Fibroblast of lung (primary cell): ENCODE results near the gene ADRM1. TPM values are rescaled to one million over a fixed set of nuclear protein-coding genes. Genes with fewer than 3 reads are reported as not detected.

Source experiments
- DNase-seq, 2 donors: peaks; one replicate each; pipeline versions ENCODE4 v3.0.0 to v3.0.0-alpha.2; 2010; ENCODE audit warnings: low read depth in 2 of 2
- H2AFZ ChIP-seq: 2 replicates; pipeline ENCODE4 v1.5.1; 2012; ENCODE audit warnings: low read length, control low read depth, inconsistent platforms
- H3K27ac ChIP-seq: 2 replicates; pipeline ENCODE4 v1.5.1; 2011; ENCODE audit warnings: low read length, control low read depth; ENCODE audit not compliant: insufficient read depth
- H3K27me3 ChIP-seq: 2 replicates; pipeline ENCODE4 v1.5.1; 2011; ENCODE audit warnings: mild to moderate bottlenecking, low read length; ENCODE audit not compliant: control insufficient read depth, insufficient read depth
- H3K36me3 ChIP-seq: 2 replicates; pipeline ENCODE4 v1.5.1; 2011; ENCODE audit warnings: low read length; ENCODE audit not compliant: control insufficient read depth, insufficient read depth
- H3K4me1 ChIP-seq: 2 replicates; pipeline ENCODE4 v1.5.1; 2011; ENCODE audit warnings: low read length; ENCODE audit not compliant: control insufficient read depth, insufficient read depth; ENCODE audit errors: extremely low read depth
- H3K4me2 ChIP-seq: 2 replicates; pipeline ENCODE4 v1.5.1; 2011; ENCODE audit warnings: low read length, control low read depth; ENCODE audit not compliant: insufficient read depth; ENCODE audit errors: extremely low read depth
- H3K4me3 ChIP-seq, 4 experiments: fragments of 200-600 bp in 1 of 4; sonication (generic) in 1 of 4; replicated peaks in 1 of 4; 2 replicates each; pipeline ENCODE4 v1.5.1; 2011 to 2016; ENCODE audit warnings: low read length in 4 of 4, low read depth in 3 of 4, mild to moderate bottlenecking in 3 of 4, control low read depth in 2 of 4, inconsistent platforms in 1 of 4, mixed read lengths in 1 of 4; ENCODE audit not compliant: insufficient read depth in 1 of 4; ENCODE audit errors: control extremely low read depth in 1 of 4
- H3K79me2 ChIP-seq: 2 replicates; pipeline ENCODE4 v1.5.1; 2012; ENCODE audit warnings: mild to moderate bottlenecking, low read length, inconsistent platforms; ENCODE audit not compliant: control insufficient read depth, insufficient read depth
- H3K9ac ChIP-seq: 2 replicates; pipeline ENCODE4 v1.5.1; 2011; ENCODE audit warnings: mild to moderate bottlenecking, low read length, control low read depth; ENCODE audit not compliant: insufficient read depth
- H3K9me3 ChIP-seq: 2 replicates; pipeline ENCODE4 v1.5.1; 2012; ENCODE audit warnings: low read depth, low read length; ENCODE audit not compliant: control insufficient read depth, insufficient read depth
- H4K20me1 ChIP-seq: 2 replicates; pipeline ENCODE4 v1.5.1; 2011; ENCODE audit warnings: low read length; ENCODE audit not compliant: control insufficient read depth, insufficient read depth; ENCODE audit errors: extremely low read depth
- CTCF ChIP-seq, 2 donors: IDR thresholded peaks in 1 of 2; conservative IDR thresholded peaks in 1 of 2; 1 replicate in 1 of 2; 2 replicates in 1 of 2; pipeline ENCODE4 v1.5.1; 2011 to 2012; ENCODE audit warnings: low read length in 2 of 2, control low read depth in 1 of 2, inconsistent platforms in 1 of 2, low read depth in 1 of 2, mild to moderate bottlenecking in 1 of 2
- EZH2 ChIP-seq: IDR thresholded peaks from 2 replicates; pipeline ENCODE4 v1.5.1; 2012; ENCODE audit warnings: low read length, control low read depth, mild to moderate bottlenecking; ENCODE audit errors: missing control alignments
- polyA plus RNA-seq, 2 donors: library from polyadenylated mRNA; depleted of rRNA in 1 of 2; stranded (reverse) in 1 of 2; unstranded in 1 of 2; fragments of >200 nt; gene quantifications; 2 replicates each; pipeline ENCODE4 v1.2.1, GENCODE V29; 2011 to 2012; ENCODE audit warnings: missing spikeins in 1 of 2
- total RNA-seq: library from RNA; depleted of rRNA; stranded (reverse); fragments of >200 nt; gene quantifications from 2 replicates; pipeline ENCODE4 v1.2.1, GENCODE V29; 2014

Gene ADRM1
- total and polyA plus RNA-seq, 2 donors (not counting 1 experiment from before 2014, with no cell fraction given): 41.2 to 71.3 TPM

- no peak for DNase-seq
- H3K9ac ChIP-seq: no peak overlapping the region
- H3K36me3 ChIP-seq: peaks cover 57% of the 10 kb centered on the region
- H3K79me2 ChIP-seq: peaks cover 6% of the 10 kb centered on the region
- TF ChIP-seq CTCF (conservative IDR thresholded peaks at IDR 0.05 in 1 of 2, IDR thresholded peaks at IDR 0.05 in 1 of 2; ENCODE audit: low read depth in 1 of 2, low read length in 2 of 2): no peak
- TF ChIP-seq EZH2: no peak
- H3K4me2 ChIP-seq: no peak overlapping the region
- no peak overlapping the region for H2AFZ ChIP-seq
- H3K27ac ChIP-seq: no peak overlapping the region
- H3K9me3 ChIP-seq: no peaks in the 10 kb centered on the region
- no peaks in the 10 kb centered on the region for H3K27me3 ChIP-seq
- no peaks in the 10 kb centered on the region for H4K20me1 ChIP-seq
- H3K4me3 ChIP-seq: no peak overlapping the region
- no peaks in the 10 kb centered on the region for H3K4me1 ChIP-seq
These were observed 8.4 kb downstream of the ADRM1 start for GRCh38 chr20:62311150-62311549.

DNA sequence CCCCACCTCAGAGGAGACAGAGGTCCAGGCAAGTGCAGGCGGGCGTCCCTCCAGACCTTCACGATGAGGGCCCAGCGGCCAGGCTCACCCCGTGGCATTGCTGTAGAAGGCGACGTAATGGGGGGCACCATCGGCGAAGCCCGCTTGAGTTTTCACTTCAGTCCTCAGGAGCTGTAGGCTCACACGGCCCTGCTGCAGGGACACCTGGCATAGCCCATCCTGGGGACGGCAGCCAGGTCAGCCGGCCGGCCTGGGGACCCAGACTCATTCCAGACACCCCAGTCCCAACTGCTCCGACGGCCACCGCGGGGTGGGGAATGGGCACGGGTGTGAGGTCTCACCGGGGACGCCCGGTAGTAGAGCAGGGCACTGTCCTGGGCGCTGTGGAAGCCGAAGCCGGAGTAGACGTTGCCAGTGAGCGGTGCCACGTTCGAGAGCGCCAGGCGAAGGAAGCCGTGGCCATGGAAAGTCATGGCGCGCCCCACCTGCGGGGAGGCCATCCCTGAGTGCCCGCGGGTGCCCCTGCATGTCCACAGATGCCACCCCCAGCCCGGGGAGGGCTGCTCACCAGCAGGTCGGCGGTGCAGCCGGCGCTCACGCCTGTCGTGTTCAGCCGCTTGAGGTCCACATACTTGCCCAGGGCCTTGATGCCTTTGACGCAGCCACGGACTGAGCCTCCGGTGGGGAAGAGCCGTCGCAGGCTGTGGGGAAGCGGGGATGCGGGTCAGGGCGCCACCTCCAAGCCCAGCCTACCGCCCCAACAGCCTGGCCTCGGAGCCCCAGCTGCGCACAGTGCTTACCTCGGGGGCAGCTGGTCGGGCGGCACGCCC is 9.2 kb downstream of the ADRM1 start:
- no peak overlapping the region for H3K4me2 ChIP-seq
- H3K27me3 ChIP-seq: no peaks in the 10 kb centered on the region
- peaks cover 59% of the 10 kb centered on the region for H3K36me3 ChIP-seq
- no peak overlapping the region for H3K9ac ChIP-seq
- H3K27ac ChIP-seq: no peak overlapping the region
- no peaks in the 10 kb centered on the region for H3K4me1 ChIP-seq
- DNase-seq: no peak
- H3K4me3 ChIP-seq: no peak overlapping the region
- TF ChIP-seq EZH2: no peak
- no peak for TF ChIP-seq CTCF (conservative IDR thresholded peaks at IDR 0.05 in 1 of 2, IDR thresholded peaks at IDR 0.05 in 1 of 2; ENCODE audit: low read depth in 1 of 2, low read length in 2 of 2)
- no peak overlapping the region for H2AFZ ChIP-seq
- H3K79me2 ChIP-seq: no peaks in the 10 kb centered on the region
- H4K20me1 ChIP-seq: no peaks in the 10 kb centered on the region
- H3K9me3 ChIP-seq: no peaks in the 10 kb centered on the region

DNA sequence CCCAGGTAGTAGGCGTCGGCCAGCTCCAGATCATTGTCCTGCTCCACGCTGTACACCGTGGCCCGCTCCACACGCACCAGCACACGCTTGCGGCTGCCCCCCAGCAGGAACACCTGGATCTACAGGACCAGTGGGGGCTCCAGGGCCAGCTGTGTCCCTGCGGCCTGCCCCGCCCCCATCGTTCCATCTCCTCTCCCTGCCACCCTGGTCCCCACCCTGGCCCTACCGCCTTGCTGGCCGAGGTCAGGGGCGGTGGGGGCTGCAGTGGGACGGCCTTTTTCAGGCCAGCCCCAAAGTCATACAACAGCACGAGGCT is 9.8 kb downstream of the ADRM1 start:
- Histone ChIP-seq H3K79me2 (no peaks in the 10 kb centered on the region), H2AFZ (no peak overlapping the region), H3K9me3 (no peaks in the 10 kb centered on the region), H3K27me3 (no peaks in the 10 kb centered on the region), H3K9ac (no peak overlapping the region), H3K27ac (no peak overlapping the region), H3K4me3 (no peak overlapping the region), H3K4me1 (no peaks in the 10 kb centered on the region), H3K36me3 (peaks cover 59% of the 10 kb centered on the region), H3K4me2 (no peak overlapping the region), H4K20me1 (no peaks in the 10 kb centered on the region)
- no peak for DNase-seq
- TF ChIP-seq CTCF (conservative IDR thresholded peaks at IDR 0.05 in 1 of 2, IDR thresholded peaks at IDR 0.05 in 1 of 2; ENCODE audit: low read depth in 1 of 2, low read length in 2 of 2) (no peak), EZH2 (no peak)
